ENCODE data around the gene ZNF705A. TPM values are rescaled to one million over a fixed set of nuclear protein-coding genes. Genes with fewer than 3 reads are reported as not detected.
"Not testable (repeated sequence)": the region's sequence is repeated elsewhere in the genome, so short reads cannot be mapped to it uniquely, and the experiment has no call there.

Gene ZNF705A
- total and polyA plus RNA-seq, 7 experiments from 2014 or later: 0.12 TPM; not detected in 6

GRCh38 chr12:8133636-8134397 is 23.0 kb upstream of the ZNF705A start:
- H3K4me1 ChIP-seq (ENCODE audit: control insufficient read depth in 2 of 2, insufficient read depth in 2 of 2, low read length in 2 of 2); DNase-seq; H3K9me3 ChIP-seq (ENCODE audit: control insufficient read depth in 2 of 3, low read length in 3 of 3); H3K9me3 Mint-ChIP-seq; H3K27me3 ChIP-seq (ENCODE audit: control insufficient read depth in 2 of 2, insufficient read depth in 2 of 2, low read length in 2 of 2); H3K4me1 Mint-ChIP-seq; H3K27ac ChIP-seq (ENCODE audit: low read depth, low read length); POLR2A ChIA-PET; H3K36me3 ChIP-seq (ENCODE audit: control insufficient read depth in 2 of 3, insufficient read depth in 3 of 3, low read length in 3 of 3); H3K4me3 ChIP-seq (ENCODE audit: low read length); intact Hi-C loops (cut with micrococcal nuclease); ATAC-seq; H3K27me3 Mint-ChIP-seq: not testable (repeated sequence)
- H3K27ac Mint-ChIP-seq: peak overlapping the region in 2 of 9 donors; percentile 32 to 75
- CTCF ChIA-PET: interaction anchor here (0.5 kb wide), 1 partner anchor 941 kb away, joined by 3 read pairs; no protein-coding TSS in a partner anchor
- H3K4me3 Mint-ChIP-seq: peak overlapping the region in 7 of 10 donors; percentile 12 to 68 (median 29)
- peaks cover 0 to 37% (median 25%) of the 10 kb centered on the region in 5 donors for H3K36me3 Mint-ChIP-seq

- CTCF ChIA-PET: interaction anchor here (0.5 kb wide), 1 partner anchor 942 kb away, joined by 3 read pairs; no protein-coding TSS in a partner anchor
- intact Hi-C loops (cut with micrococcal nuclease); DNase-seq; H3K27ac ChIP-seq (ENCODE audit: low read depth, low read length); H3K36me3 ChIP-seq (ENCODE audit: control insufficient read depth in 2 of 3, insufficient read depth in 3 of 3, low read length in 3 of 3); H3K4me3 ChIP-seq (ENCODE audit: low read length); H3K4me1 Mint-ChIP-seq; POLR2A ChIA-PET; ATAC-seq; H3K9me3 Mint-ChIP-seq; H3K27me3 ChIP-seq (ENCODE audit: control insufficient read depth in 2 of 2, insufficient read depth in 2 of 2, low read length in 2 of 2); H3K27me3 Mint-ChIP-seq; H3K4me1 ChIP-seq (ENCODE audit: control insufficient read depth in 2 of 2, insufficient read depth in 2 of 2, low read length in 2 of 2); H3K9me3 ChIP-seq (ENCODE audit: control insufficient read depth in 2 of 3, low read length in 3 of 3): not testable (repeated sequence)
- Mint-ChIP-seq H3K27ac (peak overlapping the region in 1 of 9 donors; percentile 32), H3K4me3 (peak overlapping the region in 2 of 10 donors; percentile 16 to 59), H3K36me3 (peaks cover 0 to 41% (median 25%) of the 10 kb centered on the region in 5 donors)
These were observed 22.4 kb upstream of the ZNF705A start for GRCh38 chr12:8134398-8134930.

GRCh38 chr12:8141647-8142046 is 15.2 kb upstream of the ZNF705A start:
- intact Hi-C loops (cut with micrococcal nuclease); POLR2A ChIA-PET; H3K9me3 ChIP-seq (ENCODE audit: control insufficient read depth in 2 of 3, low read length in 3 of 3); H3K4me3 Mint-ChIP-seq; H3K4me1 Mint-ChIP-seq; ATAC-seq; CTCF ChIA-PET; DNase-seq; H3K4me1 ChIP-seq (ENCODE audit: control insufficient read depth in 2 of 2, insufficient read depth in 2 of 2, low read length in 2 of 2); H3K36me3 ChIP-seq (ENCODE audit: control insufficient read depth in 2 of 3, insufficient read depth in 3 of 3, low read length in 3 of 3); H3K27ac ChIP-seq (ENCODE audit: low read depth, low read length); H3K27ac Mint-ChIP-seq; H3K27me3 ChIP-seq (ENCODE audit: control insufficient read depth in 2 of 2, insufficient read depth in 2 of 2, low read length in 2 of 2); H3K4me3 ChIP-seq (ENCODE audit: low read length): not testable (repeated sequence)
- Mint-ChIP-seq H3K9me3 (peaks cover 0 to 12% (median 5%) of the 10 kb centered on the region in 11 donors), H3K36me3 (peaks cover 0 to 49% (median 34%) of the 10 kb centered on the region in 5 donors), H3K27me3 (peaks cover 0 to 12% (median 0%) of the 10 kb centered on the region in 5 donors)

GRCh38 chr12:8143261-8143660 is 13.6 kb upstream of the ZNF705A start:
- Histone ChIP-seq H3K36me3 (ENCODE audit: control insufficient read depth in 2 of 3, insufficient read depth in 3 of 3, low read length in 3 of 3) (no peaks in the 10 kb centered on the region), H3K4me3 (ENCODE audit: low read length) (no peak overlapping the region), H3K9me3 (ENCODE audit: control insufficient read depth in 2 of 3, low read length in 3 of 3) (no peaks in the 10 kb centered on the region), H3K4me1 (ENCODE audit: control insufficient read depth in 2 of 2, insufficient read depth in 2 of 2, low read length in 2 of 2) (no peaks in the 10 kb centered on the region), H3K27ac (ENCODE audit: low read depth, low read length) (no peak overlapping the region), H3K27me3 (ENCODE audit: control insufficient read depth in 2 of 2, insufficient read depth in 2 of 2, low read length in 2 of 2) (no peaks in the 10 kb centered on the region)
- ATAC-seq (no peak), DNase-seq (no peak)
- Mint-ChIP-seq H3K4me1 (no peaks in the 10 kb centered on the region), H3K9me3 (peaks cover 0 to 12% (median 6%) of the 10 kb centered on the region in 11 donors), H3K4me3 (no peak overlapping the region), H3K27ac (no peak overlapping the region), H3K27me3 (peaks cover 0 to 24% (median 0%) of the 10 kb centered on the region in 5 donors), H3K36me3 (peaks cover 0 to 36% (median 24%) of the 10 kb centered on the region in 5 donors)
- ChIA-PET CTCF (no interaction called here), POLR2A (no interaction called here)
- intact Hi-C loops (cut with micrococcal nuclease): no loop called here

- H3K4me1 ChIP-seq (ENCODE audit: control insufficient read depth in 2 of 2, insufficient read depth in 2 of 2, low read length in 2 of 2): no peaks in the 10 kb centered on the region
- no peak for ATAC-seq
- Mint-ChIP-seq H3K27ac (no peak overlapping the region), H3K9me3 (peaks cover 0 to 14% (median 7%) of the 10 kb centered on the region in 11 donors), H3K4me1 (no peaks in the 10 kb centered on the region), H3K27me3 (peaks cover 0 to 45% (median 0%) of the 10 kb centered on the region in 5 donors), H3K4me3 (no peak overlapping the region), H3K36me3 (peaks cover 0 to 17% (median 14%) of the 10 kb centered on the region in 5 donors)
- intact Hi-C loops (cut with micrococcal nuclease): no loop called here
- H3K36me3 ChIP-seq (ENCODE audit: control insufficient read depth in 2 of 3, insufficient read depth in 3 of 3, low read length in 3 of 3): no peaks in the 10 kb centered on the region
- DNase-seq: no peak
- no peak overlapping the region for H3K27ac ChIP-seq (ENCODE audit: low read depth, low read length)
- no peaks in the 10 kb centered on the region for H3K9me3 ChIP-seq (ENCODE audit: control insufficient read depth in 2 of 3, low read length in 3 of 3)
- CTCF ChIA-PET: no interaction called here
- POLR2A ChIA-PET: no interaction called here
- no peak overlapping the region for H3K4me3 ChIP-seq (ENCODE audit: low read length)
- H3K27me3 ChIP-seq (ENCODE audit: control insufficient read depth in 2 of 2, insufficient read depth in 2 of 2, low read length in 2 of 2): no peaks in the 10 kb centered on the region
These were observed 10.9 kb upstream of the ZNF705A start for GRCh38 chr12:8145754-8146441.

GRCh38 chr12:8146442-8146771 is 10.4 kb upstream of the ZNF705A start:
- ATAC-seq (no peak), DNase-seq (no peak)
- Mint-ChIP-seq H3K27me3 (peaks cover 0 to 50% (median 0%) of the 10 kb centered on the region in 5 donors), H3K9me3 (peaks cover 0 to 12% (median 7%) of the 10 kb centered on the region in 11 donors), H3K4me1 (no peaks in the 10 kb centered on the region), H3K36me3 (peaks cover 0 to 12% (median 11%) of the 10 kb centered on the region in 5 donors), H3K27ac (no peak overlapping the region), H3K4me3 (no peak overlapping the region)
- Histone ChIP-seq H3K4me3 (ENCODE audit: low read length) (no peak overlapping the region), H3K9me3 (ENCODE audit: control insufficient read depth in 2 of 3, low read length in 3 of 3) (no peaks in the 10 kb centered on the region), H3K4me1 (ENCODE audit: control insufficient read depth in 2 of 2, insufficient read depth in 2 of 2, low read length in 2 of 2) (no peaks in the 10 kb centered on the region), H3K27me3 (ENCODE audit: control insufficient read depth in 2 of 2, insufficient read depth in 2 of 2, low read length in 2 of 2) (no peaks in the 10 kb centered on the region), H3K36me3 (ENCODE audit: control insufficient read depth in 2 of 3, insufficient read depth in 3 of 3, low read length in 3 of 3) (no peaks in the 10 kb centered on the region), H3K27ac (ENCODE audit: low read depth, low read length) (no peak overlapping the region)
- CTCF ChIA-PET: no interaction called here
- intact Hi-C loops (cut with micrococcal nuclease): no loop called here
- POLR2A ChIA-PET: no interaction called here
